Body of pancreas (tissue), 4 donors: ENCODE data around the gene TUBA3C. TPM values are rescaled to one million over a fixed set of nuclear protein-coding genes. Genes with fewer than 3 reads are reported as not detected.

Source experiments
- ATAC-seq: fragments of 150-250 bp; one replicate; pipeline ENCODE4 v1.9.1; 2016
- DNase-seq, 4 donors: peaks; one replicate each; pipeline ENCODE4 v3.0.0-alpha.2; 2019
- H3K27ac ChIP-seq, 4 donors: fragments of 200-600 bp; sonication (generic); 1 replicate in 3 of 4; 2 replicates in 1 of 4; pipeline versions ENCODE4 v1.5.1 to v1.6.1; 2016 to 2019; ENCODE audit warnings: mild to moderate bottlenecking in 1 of 4, mixed read lengths in 1 of 4, moderate library complexity in 1 of 4
- H3K27me3 ChIP-seq, 2 donors: fragments of 200-600 bp; sonication (generic); one replicate each; pipeline ENCODE4 v1.6.0; 2016; ENCODE audit warnings: mild to moderate bottlenecking in 1 of 2
- H3K36me3 ChIP-seq, 2 donors: fragments of 200-600 bp; sonication (generic); replicated peaks in 1 of 2; 2 replicates each; pipeline ENCODE4 v1.5.1; 2016; ENCODE audit warnings: low read depth in 2 of 2; ENCODE audit not compliant: insufficient read depth in 1 of 2
- H3K4me1 ChIP-seq: fragments of 200-600 bp; sonication (generic); one replicate; pipeline ENCODE4 v1.6.0; 2016
- H3K4me3 ChIP-seq, 2 donors: fragments of 200-600 bp; sonication (generic); 1 replicate in 1 of 2; 2 replicates in 1 of 2; pipeline ENCODE4 v1.5.1; 2016 to 2019
- H3K9me3 ChIP-seq, 3 donors: fragments of 200-600 bp; sonication (generic); 1 replicate in 2 of 3; 2 replicates in 1 of 3; pipeline ENCODE4 v1.5.1; 2016
- POLR2A ChIP-seq, 3 donors: fragments of 450-650 bp; IDR thresholded peaks; one replicate each; pipeline ENCODE4 v1.6.1; 2016; ENCODE audit warnings: antibody characterized with exemption in 3 of 3, mild to moderate bottlenecking in 2 of 3
- WGBS, 2 donors: methylation state at CpG; one replicate each; pipeline ENCODE4 v1.1.5; 2017; 5-methylcytosine and 5-hydroxymethylcytosine counted together
- intact Hi-C: fragments of 100-400 bp; cut with DNase I; formaldehyde crosslinking; loops from one replicate; pipeline ENCODE4 v1.15.1; 2023
- total RNA-seq, 2 donors: library from RNA; depleted of rRNA; stranded (reverse); fragments of >200 nt; gene quantifications; one replicate each; pipeline ENCODE4 v1.1.0, GENCODE V29; 2016
- TF ChIP-seq, protein P1 (sequence below), 7 experiments: fragments of 450-650 bp in 4 of 7; fragments of 200-600 bp in 3 of 7; sonication (generic) in 3 of 7; IDR thresholded peaks; one replicate each; pipeline ENCODE4 v1.5.1; 2016 to 2019; ENCODE audit warnings: antibody characterized with exemption in 7 of 7

The TUBA3C gene
- total RNA-seq, 2 donors from 2014 or later, result not detected

DNA sequence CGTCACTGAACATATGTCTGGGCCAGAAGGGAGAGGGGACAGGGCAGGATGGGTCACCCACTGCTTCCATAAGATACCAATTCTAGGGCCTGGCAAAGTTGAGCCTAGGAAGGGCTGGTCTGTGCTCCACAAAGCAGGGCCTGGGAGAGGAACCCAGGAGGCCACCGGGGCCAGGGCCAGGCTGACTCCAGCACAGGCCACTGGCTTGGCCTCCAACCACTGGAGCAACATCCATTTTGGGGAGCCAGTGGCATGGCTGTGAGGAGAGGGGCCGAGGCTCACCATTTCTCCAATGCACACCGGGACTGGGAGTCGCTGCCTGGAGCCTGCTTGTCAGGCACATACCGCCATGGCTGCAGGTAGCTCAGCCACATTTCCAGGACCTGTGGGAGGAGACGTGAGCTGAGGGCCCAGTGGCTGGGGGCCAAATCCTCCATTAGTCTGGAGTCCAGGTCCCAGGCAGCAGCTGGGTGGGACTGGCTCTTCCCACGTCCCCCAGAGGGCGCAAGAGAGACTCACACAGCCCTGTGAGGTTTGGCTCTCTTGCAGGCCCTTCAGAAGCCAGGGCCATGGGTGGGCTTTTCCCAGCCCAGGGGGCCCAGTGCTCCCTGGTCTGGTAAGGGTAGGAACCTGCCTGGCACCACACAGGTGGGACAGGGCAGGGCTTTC is 27.7 kb downstream of the TUBA3C start:
- no peak overlapping the region for H3K27ac ChIP-seq
- DNase-seq (peak in 1 of 4 donors; percentile 31), ATAC-seq (no peak)
- H3K9me3 ChIP-seq, result no peaks in the 10 kb centered on the region
- WGBS, 2 donors, result 38 to 63% methylated on average over 1 to 9 of the region's 9 CpGs
- H3K27me3 ChIP-seq, result no peaks in the 10 kb centered on the region
- intact Hi-C loops, result no loop called here
- H3K36me3 ChIP-seq, result no peaks in the 10 kb centered on the region
- TF ChIP-seq, protein P1, sequence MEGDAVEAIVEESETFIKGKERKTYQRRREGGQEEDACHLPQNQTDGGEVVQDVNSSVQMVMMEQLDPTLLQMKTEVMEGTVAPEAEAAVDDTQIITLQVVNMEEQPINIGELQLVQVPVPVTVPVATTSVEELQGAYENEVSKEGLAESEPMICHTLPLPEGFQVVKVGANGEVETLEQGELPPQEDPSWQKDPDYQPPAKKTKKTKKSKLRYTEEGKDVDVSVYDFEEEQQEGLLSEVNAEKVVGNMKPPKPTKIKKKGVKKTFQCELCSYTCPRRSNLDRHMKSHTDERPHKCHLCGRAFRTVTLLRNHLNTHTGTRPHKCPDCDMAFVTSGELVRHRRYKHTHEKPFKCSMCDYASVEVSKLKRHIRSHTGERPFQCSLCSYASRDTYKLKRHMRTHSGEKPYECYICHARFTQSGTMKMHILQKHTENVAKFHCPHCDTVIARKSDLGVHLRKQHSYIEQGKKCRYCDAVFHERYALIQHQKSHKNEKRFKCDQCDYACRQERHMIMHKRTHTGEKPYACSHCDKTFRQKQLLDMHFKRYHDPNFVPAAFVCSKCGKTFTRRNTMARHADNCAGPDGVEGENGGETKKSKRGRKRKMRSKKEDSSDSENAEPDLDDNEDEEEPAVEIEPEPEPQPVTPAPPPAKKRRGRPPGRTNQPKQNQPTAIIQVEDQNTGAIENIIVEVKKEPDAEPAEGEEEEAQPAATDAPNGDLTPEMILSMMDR (IDR thresholded peaks at IDR 0.05), result peak in 1 of 7 experiments; percentile 9
- no peak for TF ChIP-seq POLR2A (IDR thresholded peaks at IDR 0.05)
- no peak overlapping the region for H3K4me3 ChIP-seq
- H3K4me1 ChIP-seq, result no peaks in the 10 kb centered on the region

DNA sequence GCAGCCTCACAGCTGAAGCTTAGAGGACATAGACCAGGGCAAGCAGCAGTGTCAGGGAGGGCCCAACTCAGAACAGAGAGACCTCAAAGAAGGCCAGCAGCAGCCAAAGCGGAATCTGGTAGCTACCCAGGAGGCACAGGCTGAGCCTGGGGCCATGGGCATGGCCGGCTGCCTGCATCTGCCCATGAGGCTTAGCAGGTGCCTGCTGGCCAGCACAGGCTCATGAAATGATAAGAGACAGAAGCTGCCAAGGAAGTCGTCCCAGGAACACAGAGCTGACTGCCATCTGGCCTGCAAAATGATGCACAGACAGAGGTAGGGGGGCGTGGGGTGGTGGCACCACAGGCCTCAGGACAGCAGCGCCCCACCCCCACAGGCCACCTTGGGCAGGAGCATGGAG is 29.2 kb downstream of the TUBA3C start:
- DNase-seq, result no peak
- Histone ChIP-seq H3K9me3 (no peaks in the 10 kb centered on the region), H3K27me3 (no peaks in the 10 kb centered on the region), H3K36me3 (no peaks in the 10 kb centered on the region), H3K4me3 (no peak overlapping the region), H3K27ac (no peak overlapping the region), H3K4me1 (no peaks in the 10 kb centered on the region)
- WGBS, 2 donors, result 43% methylated on average over 5 of the region's 5 CpGs; no CpG with 5 or more reads in 1 of the 2 donors
- TF ChIP-seq, protein P1 (IDR thresholded peaks at IDR 0.05), result no peak
- no peak for TF ChIP-seq POLR2A (IDR thresholded peaks at IDR 0.05)
- intact Hi-C loops, result no loop called here
- ATAC-seq, result no peak

DNA sequence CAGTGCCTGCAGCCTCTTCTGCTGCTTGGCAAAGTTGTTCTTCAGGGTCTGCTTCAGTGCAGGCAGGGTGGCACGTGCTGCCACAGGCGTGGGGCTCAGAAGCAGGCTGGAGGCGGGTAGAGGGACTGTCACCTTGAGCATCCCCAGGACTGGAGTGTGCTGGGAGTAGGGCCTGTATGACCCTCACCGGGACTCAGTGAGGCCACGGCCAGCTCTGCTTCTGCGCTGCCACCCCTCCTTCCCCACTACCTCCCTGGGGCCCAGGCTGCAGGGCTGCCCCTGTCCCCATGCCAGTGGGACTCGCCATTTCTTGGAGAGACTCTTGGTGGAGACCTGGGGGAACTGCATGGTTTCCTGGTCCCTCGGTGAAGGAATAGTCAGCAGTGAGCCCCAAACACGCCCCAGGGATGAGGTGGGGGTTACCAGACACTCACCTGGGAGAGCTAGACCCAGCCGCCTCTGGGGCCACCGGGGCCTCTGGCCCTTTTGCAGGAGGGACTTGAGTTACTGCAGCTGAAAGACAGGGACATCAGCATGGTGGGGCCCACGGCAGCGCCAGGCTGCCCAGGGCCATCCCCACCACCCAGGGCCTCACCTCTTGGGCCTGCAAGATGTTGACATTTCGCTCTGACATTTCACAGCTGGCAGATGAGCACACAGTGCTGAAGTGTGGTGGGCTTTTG is 29.9 kb downstream of the TUBA3C start:
- Histone ChIP-seq H3K9me3 (no peaks in the 10 kb centered on the region), H3K36me3 (no peaks in the 10 kb centered on the region), H3K4me1 (no peaks in the 10 kb centered on the region), H3K27me3 (no peaks in the 10 kb centered on the region), H3K27ac (no peak overlapping the region), H3K4me3 (no peak overlapping the region)
- 70% methylated on average over 2 to 14 of the region's 14 CpGs for WGBS, 2 donors
- intact Hi-C loops, result no loop called here
- TF ChIP-seq, protein P1 (IDR thresholded peaks at IDR 0.05), result no peak
- no peak for TF ChIP-seq POLR2A (IDR thresholded peaks at IDR 0.05)
- DNase-seq (no peak), ATAC-seq (no peak)

DNA sequence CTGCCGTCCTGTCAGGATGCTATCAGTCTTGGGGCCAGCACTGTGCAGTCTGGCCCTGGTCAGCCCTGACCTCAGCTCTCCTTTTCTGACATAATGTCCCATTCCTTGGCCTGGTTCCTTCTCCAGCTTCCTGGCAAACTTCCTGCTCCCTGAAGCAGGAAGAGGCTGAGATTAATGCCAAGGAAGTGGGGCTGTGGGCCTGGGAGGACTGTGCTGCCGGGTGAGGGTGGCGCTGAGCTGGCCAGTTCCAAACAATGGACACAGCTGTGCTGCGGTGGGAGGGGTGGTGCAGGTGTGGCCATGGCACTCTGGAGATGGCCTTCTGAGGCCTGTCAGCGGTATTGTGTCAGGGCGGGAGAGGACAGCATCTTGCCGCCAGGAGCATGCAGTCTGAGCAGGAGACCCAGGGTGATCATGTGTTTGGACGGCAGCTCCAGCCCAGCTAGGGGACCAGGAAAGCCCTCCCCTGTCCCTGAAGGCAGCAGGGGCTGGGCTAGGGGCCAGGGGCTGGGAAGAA is 30.9 kb downstream of the TUBA3C start:
- H3K4me1 ChIP-seq, result no peaks in the 10 kb centered on the region
- ATAC-seq, result no peak
- intact Hi-C loops, result no loop called here

More for the DNA sequence above, 30.9 kb downstream of the TUBA3C start:
- H3K27me3 ChIP-seq, result no peaks in the 10 kb centered on the region
- H3K36me3 ChIP-seq, result no peaks in the 10 kb centered on the region
- H3K27ac ChIP-seq, result no peak overlapping the region
- no peak for DNase-seq
- H3K4me3 ChIP-seq, result no peak overlapping the region
- no peak for TF ChIP-seq POLR2A (IDR thresholded peaks at IDR 0.05)
- TF ChIP-seq, protein P1 (IDR thresholded peaks at IDR 0.05), result no peak
- 70 to 74% methylated on average over 6 to 8 of the region's 8 CpGs for WGBS, 2 donors
- no peaks in the 10 kb centered on the region for H3K9me3 ChIP-seq
